ENCODE data around the gene TSHZ1. TPM values are rescaled to one million over a fixed set of nuclear protein-coding genes. Genes with fewer than 3 reads are reported as not detected.

Gene TSHZ1
- total and polyA plus RNA-seq, 2 of the 8 experiments (the other 6 are each of a cell fraction or from before 2014, with no cell fraction given): 0.03 to 0.32 TPM

DNA sequence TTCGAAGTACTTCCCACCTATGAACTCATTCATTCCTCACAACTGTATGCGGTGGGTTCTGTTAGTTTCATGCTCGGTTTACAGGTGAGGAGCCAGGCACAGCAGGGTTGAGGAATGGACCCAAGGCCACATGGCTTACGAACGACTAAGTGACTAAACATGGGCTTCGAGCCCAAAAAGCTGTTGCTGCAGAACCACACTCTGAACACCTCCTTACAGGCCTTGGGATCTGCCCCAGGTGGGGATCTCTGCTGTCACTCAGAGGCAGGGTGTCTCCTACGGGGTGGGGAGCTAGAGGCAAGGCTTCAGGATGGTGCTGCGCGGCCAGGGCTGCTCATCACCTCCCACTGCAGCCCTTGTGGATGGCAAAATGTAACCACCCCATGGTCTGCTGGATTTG is 80.9 kb downstream of the TSHZ1 start:
- Histone ChIP-seq H3K79me1 (ENCODE audit: low read depth, low read length) (no peaks in the 10 kb centered on the region), H3K9me3 (ENCODE audit: insufficient read depth in 2 of 2, low read depth in 1 of 2, low read length in 1 of 2) (no peaks in the 10 kb centered on the region), H3K14ac (ENCODE audit: insufficient read length) (no peak overlapping the region), H2AK5ac (ENCODE audit: low read depth, low read length) (no peak overlapping the region), H3K36me3 (ENCODE audit: control insufficient read depth in 2 of 4, insufficient read depth in 4 of 4, low read length in 3 of 4) (no peaks in the 10 kb centered on the region), H4K20me1 (replicated peaks in 1 of 2; ENCODE audit: control insufficient read depth in 1 of 2, insufficient read depth in 2 of 2, low read length in 2 of 2) (no peaks in the 10 kb centered on the region), H2BK12ac (ENCODE audit: low read depth, low read length) (no peak overlapping the region), H3K56ac (replicated peaks; ENCODE audit: insufficient read length, low read depth, low read length) (no peak overlapping the region), H3K23ac (ENCODE audit: insufficient read length) (no peak overlapping the region), H4K5ac (ENCODE audit: insufficient read length, low read depth, low read length) (no peak overlapping the region), H3K4me3 (ENCODE audit: extremely low read depth in 1 of 4, insufficient read depth in 2 of 4, low read depth in 3 of 4, low read length in 4 of 4) (no peak overlapping the region), H2BK20ac (ENCODE audit: low read length) (no peak overlapping the region), H2AFZ (ENCODE audit: low read length) (no peak overlapping the region), H4K8ac (ENCODE audit: extremely low read depth, insufficient read depth, low read length) (no peak overlapping the region), H2BK15ac (ENCODE audit: low read length) (no peak overlapping the region), H2BK5ac (ENCODE audit: low read depth, low read length) (no peak overlapping the region), H3K79me2 (ENCODE audit: control insufficient read depth in 1 of 2, insufficient read depth in 2 of 2, low read length in 2 of 2) (no peaks in the 10 kb centered on the region), H3K4ac (replicated peaks; ENCODE audit: insufficient read length, low read depth, low read length) (no peak overlapping the region), H3K23me2 (ENCODE audit: low read depth, low read length) (no peaks in the 10 kb centered on the region), H3K27me3 (replicated peaks in 1 of 4; ENCODE audit: control insufficient read depth in 3 of 4, extremely low read depth in 1 of 4, insufficient read depth in 3 of 4, low read length in 3 of 4) (no peaks in the 10 kb centered on the region), H3K9ac (replicated peaks in 1 of 4; ENCODE audit: extremely low read depth in 1 of 4, low read depth in 3 of 4, low read length in 3 of 4) (no peak overlapping the region; a peak in 3 of 7 replicates), H3K18ac (ENCODE audit: extremely low read depth, low read length) (no peak overlapping the region), H3K4me2 (ENCODE audit: insufficient read depth in 1 of 2, low read depth in 2 of 2, low read length in 2 of 2) (no peak overlapping the region), H4K91ac (replicated peaks; ENCODE audit: insufficient read length, low read length) (no peak overlapping the region), H3K27ac (ENCODE audit: low read depth, low read length) (no peak overlapping the region), H2BK120ac (replicated peaks; ENCODE audit: low read depth, low read length) (no peak overlapping the region), H3K4me1 (replicated peaks in 1 of 4; ENCODE audit: control insufficient read depth in 3 of 4, insufficient read depth in 4 of 4, low read length in 3 of 4) (no peaks in the 10 kb centered on the region; a peak in 1 of 7 replicates)
- FAIRE-seq: no peak
- POLR2A ChIA-PET (ENCODE audit: partially characterized antibody): no interaction called here
- WGBS, 2 experiments (ENCODE audit: extremely low coverage in 1 of 2, insufficient coverage in 1 of 2, insufficient read length in 1 of 2, insufficient replicate concordance in 2 of 2, low coverage in 1 of 2, low lambda C conversion rate in 2 of 2, missing lambda C conversion rate in 1 of 2): 81% methylated on average over 9 of the region's 9 CpGs; no CpG with 5 or more reads in 1 of the 2 experiments
- CTCF ChIA-PET (ENCODE audit: partially characterized antibody): interaction anchor here (1.4 kb wide), 1 partner anchor 8 kb away, joined by 3 read pairs; no protein-coding TSS in a partner anchor
- DNase-seq (ENCODE audit: low read depth in 1 of 2, low spot score in 2 of 2): no peak
- no peak for TF ChIP-seq YY1 (IDR thresholded peaks at IDR 0.05; ENCODE audit: low read depth, low read length)
- TF ChIP-seq SIRT6 (IDR thresholded peaks at IDR 0.05; ENCODE audit: low read length): no peak
- no peak for TF ChIP-seq CEBPB (IDR thresholded peaks at IDR 0.05; ENCODE audit: low read depth, low read length)
- TF ChIP-seq TAF1 (IDR thresholded peaks at IDR 0.05; ENCODE audit: low read depth, low read length): no peak
- no peak for TF ChIP-seq EP300 (IDR thresholded peaks at IDR 0.05; ENCODE audit: borderline replicate concordance in 1 of 2, low read depth in 2 of 2, low read length in 2 of 2)
- TF ChIP-seq, protein P1, sequence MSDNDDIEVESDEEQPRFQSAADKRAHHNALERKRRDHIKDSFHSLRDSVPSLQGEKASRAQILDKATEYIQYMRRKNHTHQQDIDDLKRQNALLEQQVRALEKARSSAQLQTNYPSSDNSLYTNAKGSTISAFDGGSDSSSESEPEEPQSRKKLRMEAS (IDR thresholded peaks at IDR 0.05): no peak
- TF ChIP-seq POLR2AphosphoS5 (IDR thresholded peaks at IDR 0.05; ENCODE audit: low read depth, low read length): no peak
- TF ChIP-seq TBP (IDR thresholded peaks at IDR 0.05; ENCODE audit: low read depth, low read length): no peak
- no peak for TF ChIP-seq GABPA (IDR thresholded peaks at IDR 0.05; ENCODE audit: borderline replicate concordance, insufficient read depth, low read length)
- no peak for TF ChIP-seq BACH1 (IDR thresholded peaks at IDR 0.05; ENCODE audit: low read length)
- TF ChIP-seq, protein P2, sequence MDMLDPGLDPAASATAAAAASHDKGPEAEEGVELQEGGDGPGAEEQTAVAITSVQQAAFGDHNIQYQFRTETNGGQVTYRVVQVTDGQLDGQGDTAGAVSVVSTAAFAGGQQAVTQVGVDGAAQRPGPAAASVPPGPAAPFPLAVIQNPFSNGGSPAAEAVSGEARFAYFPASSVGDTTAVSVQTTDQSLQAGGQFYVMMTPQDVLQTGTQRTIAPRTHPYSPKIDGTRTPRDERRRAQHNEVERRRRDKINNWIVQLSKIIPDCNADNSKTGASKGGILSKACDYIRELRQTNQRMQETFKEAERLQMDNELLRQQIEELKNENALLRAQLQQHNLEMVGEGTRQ (IDR thresholded peaks at IDR 0.05; ENCODE audit: low read length): no peak
- no peak for TF ChIP-seq JUN (IDR thresholded peaks at IDR 0.05; ENCODE audit: low read depth, low read length)
